22Rv1 (cell line): ENCODE data around the gene CLASP1.

Experiments
- ZFX ChIP-seq: fragments of 450-650 bp; IDR thresholded peaks from 2 replicates; pipeline ENCODE4 v1.6.1; 2017; ENCODE audit warnings: antibody characterized with exemption, borderline replicate concordance
- TF ChIP-seq, protein P1 (sequence below): fragments of 450-650 bp; IDR thresholded peaks from 2 replicates; pipeline ENCODE4 v1.5.1; 2017; ENCODE audit warnings: mild to moderate bottlenecking

DNA sequence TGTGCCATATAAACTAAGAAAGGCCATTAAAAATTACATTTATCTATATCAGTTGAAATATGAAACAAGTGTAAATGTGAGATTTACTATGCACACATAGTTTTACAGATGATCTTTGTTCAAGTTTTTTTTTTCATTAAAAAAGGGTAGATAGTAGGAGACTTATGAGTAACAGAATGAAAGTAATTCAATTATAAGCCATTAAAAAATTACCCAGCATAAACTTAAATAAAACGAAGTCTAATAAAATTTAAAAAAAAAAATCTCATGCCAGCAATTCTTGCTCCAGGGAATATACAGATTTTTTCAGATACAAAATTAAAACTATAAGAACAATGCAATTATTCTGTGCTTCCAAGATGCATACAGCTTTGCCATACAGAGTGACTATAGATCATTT is 236.9 kb downstream of the CLASP1 start:
- TF ChIP-seq, protein P1, sequence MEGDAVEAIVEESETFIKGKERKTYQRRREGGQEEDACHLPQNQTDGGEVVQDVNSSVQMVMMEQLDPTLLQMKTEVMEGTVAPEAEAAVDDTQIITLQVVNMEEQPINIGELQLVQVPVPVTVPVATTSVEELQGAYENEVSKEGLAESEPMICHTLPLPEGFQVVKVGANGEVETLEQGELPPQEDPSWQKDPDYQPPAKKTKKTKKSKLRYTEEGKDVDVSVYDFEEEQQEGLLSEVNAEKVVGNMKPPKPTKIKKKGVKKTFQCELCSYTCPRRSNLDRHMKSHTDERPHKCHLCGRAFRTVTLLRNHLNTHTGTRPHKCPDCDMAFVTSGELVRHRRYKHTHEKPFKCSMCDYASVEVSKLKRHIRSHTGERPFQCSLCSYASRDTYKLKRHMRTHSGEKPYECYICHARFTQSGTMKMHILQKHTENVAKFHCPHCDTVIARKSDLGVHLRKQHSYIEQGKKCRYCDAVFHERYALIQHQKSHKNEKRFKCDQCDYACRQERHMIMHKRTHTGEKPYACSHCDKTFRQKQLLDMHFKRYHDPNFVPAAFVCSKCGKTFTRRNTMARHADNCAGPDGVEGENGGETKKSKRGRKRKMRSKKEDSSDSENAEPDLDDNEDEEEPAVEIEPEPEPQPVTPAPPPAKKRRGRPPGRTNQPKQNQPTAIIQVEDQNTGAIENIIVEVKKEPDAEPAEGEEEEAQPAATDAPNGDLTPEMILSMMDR, result no peak
- TF ChIP-seq ZFX, result no peak
